H1 (cell line): ENCODE measurements around the gene SHQ1. TPM values are rescaled to one million over a fixed set of nuclear protein-coding genes. Genes with fewer than 3 reads are reported as not detected.

ENCODE experiments used
- ASH2L ChIP-seq: fragments of 200-600, 300-600 bp; sonication (generic); IDR thresholded peaks from one replicate; pipeline ENCODE4 v1.7.1; 2017; ENCODE audit warnings: low read length
- EZH2 ChIP-seq: fragments of 200-600 bp; sonication (generic); IDR thresholded peaks from 2 replicates; pipeline ENCODE4 v1.7.1; 2012; ENCODE audit warnings: low read depth, mild to moderate bottlenecking, moderate library complexity, low read length, inconsistent platforms; ENCODE audit not compliant: severe bottlenecking
- GTF2F1 ChIP-seq: IDR thresholded peaks from 2 replicates; pipeline ENCODE4 v1.6.1; 2012; ENCODE audit warnings: low read depth, low read length, improper control_type of control experiment, borderline replicate concordance
- JUN ChIP-seq: IDR thresholded peaks from 2 replicates; pipeline ENCODE4 v1.6.1; 2011; ENCODE audit warnings: low read depth, mild to moderate bottlenecking, improper control_type of control experiment, low read length
- RNF2 ChIP-seq: fragments of 200-900, 300-1000 bp; sonication (generic); IDR thresholded peaks from 2 replicates; pipeline ENCODE4 v1.7.1; 2016; ENCODE audit warnings: borderline replicate concordance, low read depth, mild to moderate bottlenecking, antibody characterized with exemption, low read length; ENCODE audit not compliant: poor library complexity, severe bottlenecking; ENCODE audit errors: missing control alignments
- polyA plus RNA-seq, 7 experiments: library from polyadenylated mRNA; depleted of rRNA in 3 of 7; stranded (reverse) in 5 of 7; unstranded in 2 of 7; fragments of >200 nt in 5 of 7; fragments of 200-250 nt in 2 of 7; gene quantifications; 1 replicate in 5 of 7; 2 replicates in 1 of 7; 4 replicates in 1 of 7; pipeline versions ENCODE4 v1.2.1 to v1.2.3, GENCODE V29; 2011 to 2013; ENCODE audit warnings: missing spikeins in 2 of 7, mixed read lengths in 2 of 7
- total RNA-seq: library from RNA; stranded (reverse); fragmentation: NEBNext Ultra II Directional; extraction: Animal tissue kit (Norgen Biotek cat#: 25700); gene quantifications from 2 replicates; pipeline ENCODE4 v1.2.1, GENCODE V29; 2021
- TF ChIP-seq, protein P1 (sequence below): fragments of 300-600 bp; sonication (generic); IDR thresholded peaks from 2 replicates; pipeline ENCODE4 v1.7.1; 2012; ENCODE audit warnings: low read length, moderate library complexity, mild to moderate bottlenecking, inconsistent platforms; ENCODE audit not compliant: insufficient replicate concordance
- TF ChIP-seq, protein P2 (sequence below): IDR thresholded peaks from 2 replicates; pipeline ENCODE4 v1.6.1; 2012; ENCODE audit warnings: low read length, inconsistent platforms

Gene SHQ1
- total and polyA plus RNA-seq, 2 of the 8 experiments (the other 6 are each of a cell fraction or from before 2014, with no cell fraction given): 10.7 to 34.4 TPM

- TF ChIP-seq, protein P1, sequence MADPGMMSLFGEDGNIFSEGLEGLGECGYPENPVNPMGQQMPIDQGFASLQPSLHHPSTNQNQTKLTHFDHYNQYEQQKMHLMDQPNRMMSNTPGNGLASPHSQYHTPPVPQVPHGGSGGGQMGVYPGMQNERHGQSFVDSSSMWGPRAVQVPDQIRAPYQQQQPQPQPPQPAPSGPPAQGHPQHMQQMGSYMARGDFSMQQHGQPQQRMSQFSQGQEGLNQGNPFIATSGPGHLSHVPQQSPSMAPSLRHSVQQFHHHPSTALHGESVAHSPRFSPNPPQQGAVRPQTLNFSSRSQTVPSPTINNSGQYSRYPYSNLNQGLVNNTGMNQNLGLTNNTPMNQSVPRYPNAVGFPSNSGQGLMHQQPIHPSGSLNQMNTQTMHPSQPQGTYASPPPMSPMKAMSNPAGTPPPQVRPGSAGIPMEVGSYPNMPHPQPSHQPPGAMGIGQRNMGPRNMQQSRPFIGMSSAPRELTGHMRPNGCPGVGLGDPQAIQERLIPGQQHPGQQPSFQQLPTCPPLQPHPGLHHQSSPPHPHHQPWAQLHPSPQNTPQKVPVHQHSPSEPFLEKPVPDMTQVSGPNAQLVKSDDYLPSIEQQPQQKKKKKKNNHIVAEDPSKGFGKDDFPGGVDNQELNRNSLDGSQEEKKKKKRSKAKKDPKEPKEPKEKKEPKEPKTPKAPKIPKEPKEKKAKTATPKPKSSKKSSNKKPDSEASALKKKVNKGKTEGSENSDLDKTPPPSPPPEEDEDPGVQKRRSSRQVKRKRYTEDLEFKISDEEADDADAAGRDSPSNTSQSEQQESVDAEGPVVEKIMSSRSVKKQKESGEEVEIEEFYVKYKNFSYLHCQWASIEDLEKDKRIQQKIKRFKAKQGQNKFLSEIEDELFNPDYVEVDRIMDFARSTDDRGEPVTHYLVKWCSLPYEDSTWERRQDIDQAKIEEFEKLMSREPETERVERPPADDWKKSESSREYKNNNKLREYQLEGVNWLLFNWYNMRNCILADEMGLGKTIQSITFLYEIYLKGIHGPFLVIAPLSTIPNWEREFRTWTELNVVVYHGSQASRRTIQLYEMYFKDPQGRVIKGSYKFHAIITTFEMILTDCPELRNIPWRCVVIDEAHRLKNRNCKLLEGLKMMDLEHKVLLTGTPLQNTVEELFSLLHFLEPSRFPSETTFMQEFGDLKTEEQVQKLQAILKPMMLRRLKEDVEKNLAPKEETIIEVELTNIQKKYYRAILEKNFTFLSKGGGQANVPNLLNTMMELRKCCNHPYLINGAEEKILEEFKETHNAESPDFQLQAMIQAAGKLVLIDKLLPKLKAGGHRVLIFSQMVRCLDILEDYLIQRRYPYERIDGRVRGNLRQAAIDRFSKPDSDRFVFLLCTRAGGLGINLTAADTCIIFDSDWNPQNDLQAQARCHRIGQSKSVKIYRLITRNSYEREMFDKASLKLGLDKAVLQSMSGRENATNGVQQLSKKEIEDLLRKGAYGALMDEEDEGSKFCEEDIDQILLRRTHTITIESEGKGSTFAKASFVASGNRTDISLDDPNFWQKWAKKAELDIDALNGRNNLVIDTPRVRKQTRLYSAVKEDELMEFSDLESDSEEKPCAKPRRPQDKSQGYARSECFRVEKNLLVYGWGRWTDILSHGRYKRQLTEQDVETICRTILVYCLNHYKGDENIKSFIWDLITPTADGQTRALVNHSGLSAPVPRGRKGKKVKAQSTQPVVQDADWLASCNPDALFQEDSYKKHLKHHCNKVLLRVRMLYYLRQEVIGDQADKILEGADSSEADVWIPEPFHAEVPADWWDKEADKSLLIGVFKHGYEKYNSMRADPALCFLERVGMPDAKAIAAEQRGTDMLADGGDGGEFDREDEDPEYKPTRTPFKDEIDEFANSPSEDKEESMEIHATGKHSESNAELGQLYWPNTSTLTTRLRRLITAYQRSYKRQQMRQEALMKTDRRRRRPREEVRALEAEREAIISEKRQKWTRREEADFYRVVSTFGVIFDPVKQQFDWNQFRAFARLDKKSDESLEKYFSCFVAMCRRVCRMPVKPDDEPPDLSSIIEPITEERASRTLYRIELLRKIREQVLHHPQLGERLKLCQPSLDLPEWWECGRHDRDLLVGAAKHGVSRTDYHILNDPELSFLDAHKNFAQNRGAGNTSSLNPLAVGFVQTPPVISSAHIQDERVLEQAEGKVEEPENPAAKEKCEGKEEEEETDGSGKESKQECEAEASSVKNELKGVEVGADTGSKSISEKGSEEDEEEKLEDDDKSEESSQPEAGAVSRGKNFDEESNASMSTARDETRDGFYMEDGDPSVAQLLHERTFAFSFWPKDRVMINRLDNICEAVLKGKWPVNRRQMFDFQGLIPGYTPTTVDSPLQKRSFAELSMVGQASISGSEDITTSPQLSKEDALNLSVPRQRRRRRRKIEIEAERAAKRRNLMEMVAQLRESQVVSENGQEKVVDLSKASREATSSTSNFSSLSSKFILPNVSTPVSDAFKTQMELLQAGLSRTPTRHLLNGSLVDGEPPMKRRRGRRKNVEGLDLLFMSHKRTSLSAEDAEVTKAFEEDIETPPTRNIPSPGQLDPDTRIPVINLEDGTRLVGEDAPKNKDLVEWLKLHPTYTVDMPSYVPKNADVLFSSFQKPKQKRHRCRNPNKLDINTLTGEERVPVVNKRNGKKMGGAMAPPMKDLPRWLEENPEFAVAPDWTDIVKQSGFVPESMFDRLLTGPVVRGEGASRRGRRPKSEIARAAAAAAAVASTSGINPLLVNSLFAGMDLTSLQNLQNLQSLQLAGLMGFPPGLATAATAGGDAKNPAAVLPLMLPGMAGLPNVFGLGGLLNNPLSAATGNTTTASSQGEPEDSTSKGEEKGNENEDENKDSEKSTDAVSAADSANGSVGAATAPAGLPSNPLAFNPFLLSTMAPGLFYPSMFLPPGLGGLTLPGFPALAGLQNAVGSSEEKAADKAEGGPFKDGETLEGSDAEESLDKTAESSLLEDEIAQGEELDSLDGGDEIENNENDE: no peak
- TF ChIP-seq JUN: no peak
- no peak for TF ChIP-seq RNF2
- TF ChIP-seq, protein P2, sequence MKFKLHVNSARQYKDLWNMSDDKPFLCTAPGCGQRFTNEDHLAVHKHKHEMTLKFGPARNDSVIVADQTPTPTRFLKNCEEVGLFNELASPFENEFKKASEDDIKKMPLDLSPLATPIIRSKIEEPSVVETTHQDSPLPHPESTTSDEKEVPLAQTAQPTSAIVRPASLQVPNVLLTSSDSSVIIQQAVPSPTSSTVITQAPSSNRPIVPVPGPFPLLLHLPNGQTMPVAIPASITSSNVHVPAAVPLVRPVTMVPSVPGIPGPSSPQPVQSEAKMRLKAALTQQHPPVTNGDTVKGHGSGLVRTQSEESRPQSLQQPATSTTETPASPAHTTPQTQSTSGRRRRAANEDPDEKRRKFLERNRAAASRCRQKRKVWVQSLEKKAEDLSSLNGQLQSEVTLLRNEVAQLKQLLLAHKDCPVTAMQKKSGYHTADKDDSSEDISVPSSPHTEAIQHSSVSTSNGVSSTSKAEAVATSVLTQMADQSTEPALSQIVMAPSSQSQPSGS: no peak
- no peak for TF ChIP-seq ASH2L
- no peak for TF ChIP-seq EZH2
- no peak for TF ChIP-seq GTF2F1
Observed at GRCh38 chr3:72745146-72745999, 102.9 kb downstream of the SHQ1 start (continued).
